SHP77 treated with DMSO at 0.1 percent for 48 hours (cell line): ENCODE results near the gene CENPB.

ENCODE experiments used
- DNase-seq: peaks from one replicate; lab custom pipeline; 2025; lab: John Stamatoyannopoulos, UW

The CENPB gene

DNA sequence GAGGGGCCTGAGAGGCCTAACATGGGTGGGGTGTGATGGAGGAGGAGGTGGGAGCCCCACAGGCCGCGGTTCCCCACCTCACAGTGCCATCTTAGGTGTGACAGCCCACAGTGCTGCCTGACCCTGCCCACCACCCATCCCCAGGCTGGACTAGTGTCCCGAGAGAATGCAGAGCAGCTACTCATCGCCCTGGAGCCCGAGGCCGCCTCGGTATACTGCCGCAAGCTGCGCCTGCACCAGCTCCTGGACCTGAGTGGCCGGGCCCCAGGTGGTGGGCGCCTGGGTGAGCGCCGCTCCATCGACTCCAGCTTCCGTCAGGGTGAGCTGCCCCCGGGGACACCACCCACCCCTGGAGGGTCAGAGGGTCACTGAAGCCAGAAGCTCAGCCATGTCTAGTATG is 38.5 kb downstream of the CENPB start:
- no peak for DNase-seq

- DNase-seq = no peak
These were observed 39.1 kb downstream of the CENPB start for GRCh38 chr20:3747471-3747870.

DNA sequence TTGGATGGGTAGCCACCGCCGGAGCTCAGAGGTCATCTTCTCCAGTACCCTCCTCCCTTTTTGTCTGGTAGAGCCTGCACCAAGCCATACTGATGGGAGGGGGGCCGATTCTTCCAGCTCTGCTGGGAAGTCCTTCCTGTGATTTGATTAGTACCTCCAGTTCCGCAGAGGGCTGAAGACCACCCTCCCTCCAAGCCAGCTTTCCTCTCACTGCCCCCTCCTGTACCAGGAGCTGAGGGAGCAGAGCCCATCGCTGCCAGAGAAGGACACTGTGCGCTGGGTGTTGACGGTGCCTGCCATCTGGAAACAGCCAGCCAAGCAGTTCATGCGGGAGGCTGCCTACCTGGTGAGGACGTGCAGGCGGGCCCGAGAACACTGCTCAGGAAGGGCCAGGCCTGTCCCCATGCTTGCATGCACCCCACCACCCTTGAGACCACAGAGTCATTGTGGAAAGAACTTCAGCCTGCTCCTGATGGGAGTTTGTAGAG is 40.8 kb downstream of the CENPB start:
- no peak for DNase-seq

GRCh38 chr20:3744806-3745685 is 41.5 kb downstream of the CENPB start:
- DNase-seq = no peak

GRCh38 chr20:3744037-3744436 is 42.5 kb downstream of the CENPB start:
- DNase-seq = no peak

- DNase-seq = no peak
These were observed 43.3 kb downstream of the CENPB start for GRCh38 chr20:3743251-3743650.

GRCh38 chr20:3741836-3742458 is 44.6 kb downstream of the CENPB start:
- DNase-seq = no peak

DNA sequence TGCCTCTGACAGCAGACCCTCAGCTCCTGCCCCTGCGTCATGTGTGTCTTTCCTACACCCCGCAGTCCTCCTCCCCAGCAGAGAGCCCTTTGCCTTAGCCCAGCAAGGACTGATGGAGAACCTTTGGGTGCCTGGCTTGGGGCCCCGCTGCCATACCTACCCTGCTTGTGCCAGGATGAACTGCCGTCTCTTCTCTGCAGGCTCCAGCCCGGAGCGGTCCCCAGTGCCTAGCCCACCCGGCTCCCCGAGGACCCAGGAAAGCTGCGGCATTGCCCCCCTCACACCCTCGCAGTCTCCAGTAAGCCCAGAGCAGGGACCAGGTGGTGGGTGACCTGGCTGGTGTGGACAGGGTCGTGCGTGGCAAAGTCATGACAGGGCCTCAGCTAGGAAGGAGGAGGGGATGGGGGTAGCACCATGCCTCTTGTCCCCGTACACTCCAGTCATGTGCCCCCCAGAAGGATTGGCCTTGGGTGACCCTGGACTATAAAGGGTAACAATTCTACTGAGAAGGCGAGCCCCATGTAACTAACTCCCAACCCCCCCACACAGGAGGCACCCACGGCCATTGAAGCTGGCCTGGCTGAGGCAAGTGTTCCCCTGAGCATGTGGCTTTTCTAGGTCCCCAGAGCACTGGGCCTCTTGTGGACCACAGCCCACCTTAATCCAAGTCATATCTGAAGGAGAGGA is 45.8 kb downstream of the CENPB start:
- DNase-seq = no peak

GRCh38 chr20:3739926-3740451 is 46.6 kb downstream of the CENPB start:
- DNase-seq = no peak

DNA sequence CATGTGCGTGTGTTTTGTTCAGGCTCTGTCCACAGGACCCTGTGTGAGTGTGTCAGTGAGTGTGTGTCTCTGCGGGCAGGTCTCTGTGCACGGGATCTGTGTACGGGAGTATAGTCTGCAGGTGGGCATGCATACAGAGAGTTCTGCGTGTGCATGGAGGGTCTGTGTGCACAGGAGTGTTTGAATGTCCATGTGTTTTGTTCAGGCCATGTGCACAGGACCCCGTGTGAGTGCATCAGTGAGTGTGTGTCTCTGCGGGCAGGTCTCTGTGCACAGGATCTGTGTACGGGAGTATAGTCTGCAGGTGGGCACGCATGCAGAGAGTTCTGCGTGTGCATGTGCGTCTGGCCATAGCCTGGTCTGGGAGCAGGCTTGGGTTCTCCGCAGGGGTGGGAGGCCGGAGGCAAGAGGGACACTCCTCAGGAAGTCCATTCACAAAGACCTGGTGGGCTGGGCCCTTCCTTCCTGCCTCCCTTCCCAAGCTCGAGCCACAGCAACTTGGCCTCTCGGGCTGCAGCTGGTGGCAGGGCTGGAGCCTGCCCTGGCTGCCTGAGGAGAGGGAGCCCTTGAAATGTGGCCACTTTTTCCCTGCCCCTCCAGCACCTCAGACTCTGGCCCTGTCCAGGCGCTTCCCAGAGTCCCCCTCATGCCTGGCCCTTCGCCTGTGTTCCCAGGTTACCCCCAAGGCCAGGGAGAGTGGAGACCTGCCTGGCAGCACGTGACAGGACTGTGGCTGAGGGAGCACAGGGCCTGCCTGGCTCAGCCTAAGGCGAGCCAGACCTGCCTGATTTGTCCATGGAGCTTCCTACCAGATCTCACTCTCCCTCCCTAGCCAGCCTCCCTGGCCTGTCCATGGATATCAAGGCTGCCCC is 47.2 kb downstream of the CENPB start:
- no peak for DNase-seq

DNA sequence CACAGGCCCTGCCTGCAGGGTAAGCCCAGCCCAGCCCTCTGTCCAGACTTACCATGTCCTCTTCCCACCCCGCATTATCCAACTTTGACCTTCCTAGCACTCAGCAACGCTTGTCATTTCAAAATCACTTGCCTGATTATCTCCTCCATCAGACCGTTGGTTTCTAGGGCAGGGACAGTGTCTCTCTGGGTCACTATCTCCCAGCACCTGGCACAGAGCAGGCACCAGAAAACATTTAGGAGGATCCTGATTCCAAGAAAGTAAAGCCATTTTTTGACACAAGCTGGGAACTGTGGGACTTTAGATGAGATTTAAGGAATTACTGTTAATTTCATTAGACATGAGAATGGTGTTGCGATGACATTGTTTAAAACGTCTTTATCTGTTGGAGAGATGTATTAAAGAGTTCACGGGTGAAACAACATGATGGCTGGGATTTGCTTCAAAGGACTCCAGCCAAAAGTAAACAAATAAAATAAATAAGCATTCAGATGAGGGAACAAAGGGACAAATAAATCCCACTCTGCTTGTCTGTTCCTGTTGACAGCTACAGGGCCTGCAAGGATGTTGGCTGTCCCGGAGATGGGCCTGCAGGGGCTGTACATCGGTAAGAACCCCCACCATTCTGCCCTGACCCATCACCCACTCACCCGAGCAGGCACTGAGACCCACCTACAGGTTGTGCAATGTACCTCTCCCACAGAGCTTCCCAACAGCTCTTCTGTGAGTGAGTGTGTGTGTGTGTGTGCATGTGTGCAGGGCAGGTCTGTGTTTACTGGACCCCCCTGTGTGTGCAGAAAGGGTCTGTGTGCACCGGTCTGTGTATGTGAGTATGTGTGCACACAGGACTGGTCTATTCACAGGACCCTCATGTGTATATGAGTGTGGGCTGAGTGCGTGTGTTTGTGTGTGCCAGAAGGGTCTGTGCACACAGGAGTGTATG is 48.2 kb downstream of the CENPB start:
- DNase-seq = no peak

- no peak for DNase-seq
These were observed 50.8 kb downstream of the CENPB start for GRCh38 chr20:3735768-3736167.

DNA sequence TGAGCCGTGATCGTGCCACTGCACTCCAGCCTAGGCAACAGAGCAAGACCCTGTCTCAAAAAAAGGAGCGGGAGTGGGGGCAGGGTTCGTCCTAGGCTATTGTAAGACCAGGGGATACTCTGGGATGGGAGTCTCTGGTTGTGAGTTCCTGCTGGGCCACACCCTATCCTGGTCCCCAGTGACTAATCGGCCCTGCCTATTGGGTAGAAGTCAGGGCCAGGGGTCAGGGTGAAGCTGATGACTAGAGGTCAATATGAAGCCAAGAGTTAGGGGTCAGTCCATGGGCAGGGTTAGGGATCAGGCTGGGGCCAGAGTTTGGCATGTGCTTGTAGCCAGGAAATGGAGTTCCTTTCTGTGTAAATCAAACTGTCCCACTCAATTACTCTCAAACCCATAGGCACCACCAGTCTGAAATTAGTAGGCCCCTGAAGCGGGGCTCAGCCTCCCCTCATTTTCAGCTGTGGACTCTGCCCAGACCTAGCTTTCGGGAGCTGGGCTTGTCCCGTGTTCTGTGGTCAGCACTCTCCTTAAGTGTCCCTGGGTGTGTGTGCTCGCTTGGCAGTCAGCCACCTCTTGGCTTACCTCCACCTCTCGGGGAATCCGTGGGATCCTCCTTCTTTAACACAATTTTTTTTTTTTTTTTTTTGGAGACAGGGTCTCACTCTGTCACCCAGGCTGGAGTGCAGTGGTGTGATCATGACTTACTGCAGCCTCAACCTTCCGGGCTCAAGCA is 52.3 kb downstream of the CENPB start:
- no peak for DNase-seq
